Lower leg skin (tissue), 4 donors: ENCODE results near the gene NOL12. TPM values are rescaled to one million over a fixed set of nuclear protein-coding genes. Genes with fewer than 3 reads are reported as not detected.

Experiments
- DNase-seq, 2 donors: peaks; one replicate each; pipeline ENCODE4 v3.0.0-alpha.2; 2019; ENCODE audit warnings: low spot score in 2 of 2
- H3K4me3 ChIP-seq: fragments of 200-600 bp; sonication (generic); 2 replicates; pipeline ENCODE4 v1.5.1; 2017; ENCODE audit warnings: mild to moderate bottlenecking, low read depth; ENCODE audit not compliant: poor library complexity, severe bottlenecking
- CTCF ChIP-seq, 3 donors: fragments of 450-650 bp; IDR thresholded peaks; one replicate each; pipeline ENCODE4 v1.5.1; 2016; ENCODE audit warnings: antibody characterized with exemption in 3 of 3, mild to moderate bottlenecking in 3 of 3, moderate library complexity in 2 of 3
- POLR2A ChIP-seq, 2 donors: fragments of 450-650 bp; IDR thresholded peaks; one replicate each; pipeline ENCODE4 v1.6.1; 2016 to 2017; ENCODE audit warnings: antibody characterized with exemption in 2 of 2, mild to moderate bottlenecking in 1 of 2, moderate library complexity in 1 of 2
- WGBS, 2 donors: methylation state at CpG; one replicate each; pipeline ENCODE4 v1.1.5; 2018; 5-methylcytosine and 5-hydroxymethylcytosine counted together
- intact Hi-C: fragments of 100-400 bp; cut with DNase I; formaldehyde crosslinking; loops from one replicate; pipeline ENCODE4 v1.15.0; 2023; ENCODE audit warnings: low total_unique reads
- total RNA-seq, 4 donors: library from RNA; depleted of rRNA; stranded (reverse); fragments of >200 nt; gene quantifications; one replicate each; pipeline ENCODE4 v1.1.0, GENCODE V29; 2016

Gene NOL12
- total RNA-seq, 4 donors from 2014 or later, result 24.3 to 72.3 (median 36.1) TPM

DNA sequence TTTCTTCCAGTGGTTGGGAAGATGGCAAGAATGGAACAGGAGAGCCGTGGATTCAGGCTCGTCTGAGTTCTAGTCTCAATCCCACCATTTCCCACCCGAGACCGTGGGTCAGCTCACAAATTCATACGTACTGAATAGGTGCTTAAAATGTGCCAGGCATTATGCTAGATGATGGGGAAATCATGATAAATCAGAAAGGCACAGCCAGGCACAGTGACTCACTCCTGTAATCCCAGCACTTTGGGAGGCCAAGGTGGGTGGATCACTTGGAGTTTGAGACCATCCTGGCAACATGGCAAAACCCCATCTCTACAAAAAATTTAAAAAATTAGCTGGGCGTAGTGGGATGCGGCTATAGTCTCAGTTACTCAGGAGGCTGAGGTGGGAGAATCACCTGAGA, 17.8 kb downstream of the NOL12 start:
- WGBS, 2 donors, result 80 to 83% methylated on average over 7 of the region's 7 CpGs
- DNase-seq, result no peak
- no peak for TF ChIP-seq CTCF (IDR thresholded peaks at IDR 0.05)
- TF ChIP-seq POLR2A (IDR thresholded peaks at IDR 0.05), result no peak
- no peak overlapping the region for H3K4me3 ChIP-seq
- intact Hi-C loops, result no loop called here

DNA sequence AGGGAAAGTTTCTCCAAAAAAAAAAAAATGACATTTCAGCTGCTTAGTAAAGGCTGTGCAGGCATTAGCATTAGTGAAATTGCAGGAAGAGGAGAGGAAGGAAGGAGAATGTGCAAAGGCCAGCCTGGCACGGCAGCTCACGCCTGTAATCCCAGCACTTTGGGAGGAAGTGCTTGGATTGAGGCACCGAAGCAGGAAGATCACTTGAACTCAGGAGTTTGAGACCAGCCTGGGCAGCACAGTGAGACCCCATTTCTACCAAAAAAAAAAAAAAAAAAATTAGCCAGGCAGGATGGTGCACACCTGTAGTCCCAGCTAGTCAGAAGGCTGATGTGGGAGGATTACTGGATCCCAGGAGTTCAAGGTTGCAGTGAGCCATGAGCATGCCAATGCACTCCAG, 18.5 kb downstream of the NOL12 start:
- TF ChIP-seq POLR2A (IDR thresholded peaks at IDR 0.05) (no peak), CTCF (IDR thresholded peaks at IDR 0.05) (no peak)
- intact Hi-C loops, result no loop called here
- no peak for DNase-seq
- WGBS, 2 donors, result 80 to 82% methylated on average over 3 of the region's 3 CpGs
- no peak overlapping the region for H3K4me3 ChIP-seq

DNA sequence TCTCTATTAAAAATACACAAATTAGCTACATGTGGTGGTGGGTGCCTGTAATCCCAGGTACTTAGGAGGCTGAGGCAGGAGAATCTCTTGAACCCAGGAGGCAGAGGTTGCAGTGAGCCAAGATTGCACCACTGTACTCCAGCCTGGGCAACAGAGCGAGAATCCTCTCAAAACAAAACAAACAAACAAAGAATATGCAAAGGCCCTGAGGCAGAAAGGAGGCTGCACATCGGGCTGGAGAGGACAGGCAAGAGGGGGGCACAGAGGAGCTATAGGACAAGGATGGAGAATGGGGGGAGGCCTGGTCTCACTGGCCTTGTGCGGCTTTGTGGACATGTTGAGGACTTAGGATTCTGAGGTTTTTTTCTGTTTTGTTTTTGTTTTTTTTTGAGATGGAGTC, 19.1 kb downstream of the NOL12 start:
- intact Hi-C loops, result no loop called here
- WGBS, 2 donors, result 90 to 94% methylated on average over 3 of the region's 3 CpGs
- no peak overlapping the region for H3K4me3 ChIP-seq
- DNase-seq, result no peak
- TF ChIP-seq CTCF (IDR thresholded peaks at IDR 0.05) (no peak), POLR2A (IDR thresholded peaks at IDR 0.05) (no peak)

DNA sequence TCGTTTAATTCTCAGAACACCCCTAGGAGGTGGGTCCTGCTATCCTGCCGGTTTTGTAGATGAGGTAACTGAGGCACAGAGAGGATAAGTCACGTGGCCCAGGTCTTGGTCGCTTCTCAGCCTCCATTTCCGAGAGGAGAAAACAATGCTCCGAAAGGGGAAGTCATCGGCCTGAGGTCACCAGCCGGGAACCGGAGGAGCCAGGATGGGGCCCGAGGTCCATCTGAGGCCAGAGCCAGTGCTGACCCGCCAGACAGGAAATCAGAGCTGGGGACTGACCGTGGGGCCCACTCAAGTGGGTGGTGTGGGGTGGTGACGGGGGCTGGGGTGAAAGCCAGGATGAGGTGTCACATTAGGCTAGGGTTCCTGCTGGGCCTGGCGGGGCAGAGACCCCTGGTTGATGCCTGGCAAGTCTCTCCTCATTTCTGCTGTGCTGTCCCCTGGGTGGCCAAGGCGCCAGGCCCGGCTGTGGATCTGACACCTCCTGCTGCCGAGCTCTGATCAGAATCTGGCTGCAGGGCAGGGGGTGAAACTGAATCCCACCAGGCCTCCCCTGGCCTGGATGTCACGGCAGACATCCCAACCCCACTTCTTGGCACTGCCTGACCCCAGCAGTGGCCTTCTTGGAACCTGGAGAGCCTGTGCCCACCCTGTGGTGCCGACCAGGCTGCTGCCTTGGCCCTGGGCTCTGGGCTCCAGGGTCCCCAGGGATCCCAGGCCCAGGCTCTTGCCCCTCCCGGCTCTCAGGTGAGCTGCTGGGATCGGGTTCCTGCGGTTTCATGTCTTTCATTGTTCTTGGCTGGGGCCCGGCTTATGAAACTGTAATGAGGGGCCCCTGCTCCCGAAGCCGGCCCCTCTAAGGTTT, 22.7 kb downstream of the NOL12 start:
- no peak for DNase-seq
- TF ChIP-seq CTCF (IDR thresholded peaks at IDR 0.05) (no peak), POLR2A (IDR thresholded peaks at IDR 0.05) (no peak)
- no peak overlapping the region for H3K4me3 ChIP-seq
- intact Hi-C loops, result no loop called here
- 81 to 87% methylated on average over 19 to 21 of the region's 25 CpGs for WGBS, 2 donors

GRCh38 chr22:37709445-37709765, 23.3 kb downstream of the NOL12 start:
- intact Hi-C loops, result no loop called here
- H3K4me3 ChIP-seq, result no peak overlapping the region
- no peak for TF ChIP-seq POLR2A (IDR thresholded peaks at IDR 0.05)
- TF ChIP-seq CTCF (IDR thresholded peaks at IDR 0.05), result no peak
- WGBS, 2 donors, result 89 to 98% methylated on average over 6 to 7 of the region's 15 CpGs
- DNase-seq, result no peak

DNA sequence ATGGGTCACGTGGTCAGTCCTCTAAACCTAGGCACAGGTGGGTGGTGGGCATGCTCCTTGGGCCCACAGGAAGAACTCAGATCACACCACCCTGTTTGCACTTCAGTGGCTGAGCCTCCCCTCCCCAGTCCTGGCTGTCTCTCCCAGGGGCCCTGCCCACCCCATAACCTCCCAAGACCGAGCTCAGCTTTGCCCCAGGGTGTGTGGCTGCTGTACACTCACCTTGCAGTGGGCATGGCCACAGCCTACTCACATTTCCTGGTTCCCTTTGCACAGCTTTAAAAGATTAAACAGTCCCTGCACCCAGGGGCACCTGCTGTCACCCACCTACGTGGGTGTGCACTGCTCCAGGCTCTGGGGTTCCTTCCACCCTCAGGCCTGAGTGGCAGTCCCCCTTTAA, 24.5 kb downstream of the NOL12 start:
- WGBS, 2 donors, result 80 to 83% methylated on average over 3 of the region's 3 CpGs
- TF ChIP-seq POLR2A (IDR thresholded peaks at IDR 0.05), result no peak
- TF ChIP-seq CTCF (IDR thresholded peaks at IDR 0.05), result no peak
- no peak overlapping the region for H3K4me3 ChIP-seq
- intact Hi-C loops, result no loop called here
- no peak for DNase-seq
